Activated CD8-positive, alpha-beta memory T cell treated with anti-CD3 and anti-CD28 coated beads, Interleukin-2, amount 50 U/mL, for 24 hours (primary cell): Measurements from ENCODE around the gene VEZF1.

Source experiments
- DNase-seq: peaks from one replicate; pipeline ENCODE4 v3.0.0-alpha.2; 2020; ENCODE audit errors: extremely low read depth

VEZF1 gene

DNA sequence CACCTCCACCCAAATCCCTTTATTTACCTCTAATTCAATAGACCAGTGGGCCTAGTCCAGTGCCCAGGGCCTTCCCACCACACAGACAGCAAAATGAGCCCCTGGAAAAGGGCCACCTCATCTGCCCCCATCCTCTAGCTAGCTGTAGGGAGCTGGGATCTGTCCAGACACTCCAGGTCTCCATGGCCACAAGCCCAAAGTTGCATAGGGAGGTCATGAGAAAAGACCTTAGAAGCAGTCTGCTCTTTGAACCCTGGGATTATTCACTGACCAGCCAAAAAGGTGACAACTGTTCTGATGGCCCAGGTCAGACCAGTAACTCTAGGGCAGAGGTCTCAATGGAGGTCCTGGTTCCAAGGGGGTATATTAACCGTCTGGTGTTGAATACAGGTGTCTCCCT, 34.8 kb downstream of the VEZF1 start:
- DNase-seq, result no peak

DNA sequence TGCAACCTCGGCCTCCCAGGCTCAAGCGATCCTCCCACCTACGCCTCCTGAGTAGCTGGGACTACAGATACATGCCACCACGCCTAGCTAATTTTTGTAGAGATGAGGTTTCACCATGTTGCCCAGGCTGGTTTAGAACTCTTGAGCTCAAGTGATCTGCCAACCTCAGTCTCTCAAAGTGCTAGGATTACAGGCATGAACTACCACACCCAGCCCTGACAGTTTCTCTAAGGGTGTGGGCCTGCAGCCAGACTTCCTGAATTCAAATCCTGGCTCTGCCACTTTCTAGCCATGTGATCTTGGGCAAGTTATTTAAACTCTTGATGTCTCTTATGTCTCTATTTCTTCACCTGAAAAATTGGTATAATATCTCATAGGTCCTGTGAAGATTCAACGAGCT, 38.4 kb downstream of the VEZF1 start:
- DNase-seq, result no peak

DNA sequence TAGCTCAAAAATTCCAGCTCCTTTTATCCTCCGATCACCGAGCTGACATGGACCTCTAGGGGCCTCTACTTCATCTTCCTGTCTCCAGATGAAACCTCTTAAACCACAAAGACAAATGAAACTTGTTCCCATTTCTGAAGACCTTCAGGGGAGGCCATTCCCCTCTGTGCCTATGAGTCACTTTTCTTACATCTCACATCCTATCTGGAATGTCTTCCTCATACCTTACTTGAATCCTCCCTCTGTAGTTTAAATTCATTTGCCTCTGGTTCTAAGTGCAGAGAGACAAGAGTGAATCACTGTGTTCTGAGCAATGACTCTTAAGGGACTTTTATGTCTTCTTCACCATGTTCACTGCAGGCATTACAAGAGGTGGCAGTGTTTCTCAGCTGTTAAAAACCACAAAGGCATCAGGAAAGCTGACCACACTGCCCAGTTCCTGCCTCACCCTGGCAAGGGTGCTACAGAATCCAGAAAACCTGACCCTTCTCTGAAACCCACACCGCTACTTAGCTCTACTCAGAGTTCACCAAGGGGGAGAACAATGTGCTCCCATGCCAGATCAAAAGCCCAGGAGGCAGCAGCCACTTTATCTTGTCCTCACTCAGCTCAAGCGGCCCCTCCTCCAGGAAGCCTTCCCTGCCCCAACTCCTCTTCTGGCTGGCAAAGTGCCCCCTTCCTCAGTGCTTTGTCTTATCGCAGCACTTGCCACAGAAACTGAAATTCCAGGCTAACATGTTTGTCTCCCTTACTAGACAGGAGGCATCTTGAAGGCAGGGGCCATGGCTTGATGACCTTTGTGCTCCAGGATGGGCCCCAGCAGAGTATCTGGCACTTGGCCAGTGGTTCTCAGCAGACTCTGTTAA, 39.3 kb downstream of the VEZF1 start:
- DNase-seq, result no peak

DNA sequence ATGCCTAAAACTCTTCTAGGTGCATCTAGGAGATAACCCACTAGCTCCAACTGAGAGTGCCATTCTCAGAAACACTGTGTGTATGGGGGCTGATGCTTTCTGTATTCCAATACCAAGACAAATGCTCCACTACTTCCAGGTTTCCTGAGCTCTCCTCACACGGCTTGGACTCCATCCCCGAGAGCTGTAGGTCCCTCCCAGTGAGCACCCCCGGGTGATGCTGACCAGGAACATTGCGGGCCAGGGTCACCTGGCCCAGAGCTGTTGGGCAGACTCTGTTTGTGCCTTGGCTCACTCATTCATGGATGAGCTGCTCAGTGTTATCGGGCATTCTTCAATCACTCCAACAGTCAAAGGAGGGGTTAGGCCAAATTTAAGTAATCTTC, 39.9 kb downstream of the VEZF1 start:
- no peak for DNase-seq

DNA sequence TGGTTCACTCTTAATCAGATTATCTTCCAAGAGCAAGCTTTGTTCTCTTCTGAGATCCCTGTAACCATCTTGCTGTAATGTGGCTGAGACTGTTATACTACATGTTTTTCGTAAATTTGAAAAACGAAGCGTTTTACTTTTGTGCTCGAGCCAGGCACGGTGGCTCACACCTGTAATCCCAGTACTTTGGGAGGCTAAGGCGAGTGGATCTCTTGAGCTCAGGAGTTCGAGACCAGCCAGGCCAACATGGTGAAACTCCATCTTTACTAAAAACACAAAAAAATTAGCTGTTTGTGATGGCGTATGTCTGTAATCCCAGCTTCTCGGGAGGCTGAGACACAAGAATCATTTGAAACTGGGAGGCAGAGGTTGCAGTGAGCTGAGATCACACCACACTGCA, 40.7 kb downstream of the VEZF1 start:
- DNase-seq, result no peak

DNA sequence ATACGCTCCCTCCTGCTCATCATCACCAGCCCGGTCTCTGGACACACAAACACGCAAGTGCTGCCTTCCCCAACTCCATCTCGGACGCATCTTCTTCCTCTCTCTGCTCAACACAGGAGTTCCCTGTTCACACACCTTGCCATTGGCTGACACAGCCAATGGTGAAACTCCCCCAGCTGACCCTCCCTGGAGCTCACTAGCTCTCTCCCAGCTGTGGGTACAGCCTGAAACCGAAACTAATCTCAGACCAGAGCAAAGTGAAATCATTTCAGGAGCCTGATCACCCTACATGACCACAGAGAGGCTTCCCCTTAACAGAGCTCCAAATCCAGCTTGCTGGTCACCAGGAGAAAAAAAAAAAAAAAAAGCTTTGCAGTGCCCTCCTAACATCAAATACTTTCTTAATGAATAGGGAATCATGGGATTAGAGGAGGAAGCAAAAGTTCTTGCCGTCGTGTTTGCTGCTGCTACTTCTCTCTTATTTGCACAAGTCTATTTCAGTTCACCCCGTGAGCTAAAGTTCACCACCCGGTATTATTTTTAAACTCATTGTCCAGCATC, 41.2 kb downstream of the VEZF1 start:
- DNase-seq, result no peak

DNA sequence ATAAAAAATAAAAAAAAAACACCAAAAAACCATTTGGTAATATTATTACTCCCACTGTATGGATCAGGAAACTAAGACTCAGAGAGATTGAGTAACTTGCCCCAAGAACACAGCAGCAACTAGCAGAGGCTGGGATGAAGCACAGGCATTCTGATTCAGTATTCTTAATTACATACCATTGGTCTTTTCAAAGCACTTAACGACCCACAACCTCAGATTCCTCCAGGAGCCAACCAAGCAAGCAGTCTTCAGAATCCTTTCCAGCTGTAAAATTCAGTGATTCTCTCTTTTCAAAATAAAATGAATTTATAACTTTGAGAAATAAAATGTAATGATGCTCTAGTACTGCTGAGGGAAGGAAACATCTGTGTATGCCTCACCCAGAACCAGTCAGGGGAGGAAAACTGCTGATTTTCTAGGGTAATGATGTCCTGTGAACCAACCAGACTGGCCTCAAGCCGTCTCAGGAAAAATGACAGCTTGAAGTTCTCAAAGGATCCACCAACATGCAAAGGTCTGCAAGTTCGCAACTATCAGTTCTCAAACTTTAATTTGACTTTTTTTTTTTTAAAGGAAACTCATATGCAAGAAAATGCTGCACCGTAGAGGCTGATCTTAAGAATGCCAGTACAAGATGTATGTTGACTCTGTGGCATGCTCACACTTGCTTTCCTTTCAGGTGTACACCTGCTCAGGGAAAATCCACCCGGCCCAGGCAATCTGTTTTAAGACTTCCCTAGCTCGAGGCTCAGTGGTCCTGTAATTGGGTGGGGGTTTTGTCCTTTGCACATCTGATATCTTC, 41.9 kb downstream of the VEZF1 start:
- DNase-seq, result no peak

DNA sequence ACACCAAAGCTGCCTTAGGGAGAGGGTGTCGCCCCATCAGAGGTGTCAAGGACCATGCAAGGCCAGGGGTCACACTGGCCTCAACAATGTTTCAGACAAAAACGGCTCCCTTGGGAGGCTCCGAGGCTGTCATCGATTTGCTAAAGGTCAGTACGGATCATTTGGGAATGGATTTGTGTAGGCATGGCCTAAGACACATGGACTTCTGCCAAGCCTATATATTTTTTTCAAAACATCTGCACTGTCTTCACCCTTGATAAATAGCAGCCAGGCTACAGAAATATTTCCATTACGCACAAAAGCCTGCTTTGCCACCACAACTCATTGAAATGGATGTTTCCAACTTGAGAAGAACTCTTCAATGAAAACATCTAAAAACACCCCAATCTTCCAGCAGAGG, 43.1 kb downstream of the VEZF1 start:
- no peak for DNase-seq

DNA sequence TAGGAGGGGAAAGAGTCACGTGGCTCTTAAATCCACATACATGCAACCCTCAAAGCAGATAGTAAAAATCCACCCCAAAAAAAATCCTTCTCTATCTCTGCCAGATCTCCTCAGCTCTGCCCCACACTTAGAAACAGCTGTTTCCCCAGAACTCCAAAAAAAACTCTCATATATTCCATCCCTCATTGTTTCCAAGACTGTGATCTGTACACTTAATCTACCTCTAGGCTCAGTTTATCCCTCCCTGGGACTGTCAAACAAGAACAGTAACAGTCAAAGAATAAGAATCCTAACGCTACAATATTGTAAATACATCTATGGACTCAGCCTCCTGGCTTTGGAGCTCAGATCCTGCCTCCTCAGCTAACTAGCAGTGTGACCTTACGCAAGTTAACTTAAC, 44.4 kb downstream of the VEZF1 start:
- no peak for DNase-seq

DNA sequence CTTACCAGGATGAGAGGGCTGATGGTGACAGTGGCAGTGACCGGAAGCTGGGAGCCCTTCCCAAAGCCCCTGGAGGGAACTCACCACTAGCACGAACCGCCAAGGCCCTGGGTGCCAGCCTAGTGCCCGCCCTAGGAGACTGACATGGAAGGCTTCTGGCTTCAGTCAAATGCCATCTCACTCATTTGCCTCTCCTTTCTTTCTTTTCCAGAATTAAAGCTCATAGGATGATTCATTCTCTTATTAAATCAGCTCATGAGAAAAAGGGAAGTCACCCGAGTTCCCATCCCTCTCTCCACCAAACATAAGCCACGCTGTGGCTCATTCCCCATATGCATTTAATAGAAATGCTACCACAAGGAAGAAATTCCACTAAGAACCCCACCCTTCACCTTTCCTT, 44.9 kb downstream of the VEZF1 start:
- no peak for DNase-seq

DNA sequence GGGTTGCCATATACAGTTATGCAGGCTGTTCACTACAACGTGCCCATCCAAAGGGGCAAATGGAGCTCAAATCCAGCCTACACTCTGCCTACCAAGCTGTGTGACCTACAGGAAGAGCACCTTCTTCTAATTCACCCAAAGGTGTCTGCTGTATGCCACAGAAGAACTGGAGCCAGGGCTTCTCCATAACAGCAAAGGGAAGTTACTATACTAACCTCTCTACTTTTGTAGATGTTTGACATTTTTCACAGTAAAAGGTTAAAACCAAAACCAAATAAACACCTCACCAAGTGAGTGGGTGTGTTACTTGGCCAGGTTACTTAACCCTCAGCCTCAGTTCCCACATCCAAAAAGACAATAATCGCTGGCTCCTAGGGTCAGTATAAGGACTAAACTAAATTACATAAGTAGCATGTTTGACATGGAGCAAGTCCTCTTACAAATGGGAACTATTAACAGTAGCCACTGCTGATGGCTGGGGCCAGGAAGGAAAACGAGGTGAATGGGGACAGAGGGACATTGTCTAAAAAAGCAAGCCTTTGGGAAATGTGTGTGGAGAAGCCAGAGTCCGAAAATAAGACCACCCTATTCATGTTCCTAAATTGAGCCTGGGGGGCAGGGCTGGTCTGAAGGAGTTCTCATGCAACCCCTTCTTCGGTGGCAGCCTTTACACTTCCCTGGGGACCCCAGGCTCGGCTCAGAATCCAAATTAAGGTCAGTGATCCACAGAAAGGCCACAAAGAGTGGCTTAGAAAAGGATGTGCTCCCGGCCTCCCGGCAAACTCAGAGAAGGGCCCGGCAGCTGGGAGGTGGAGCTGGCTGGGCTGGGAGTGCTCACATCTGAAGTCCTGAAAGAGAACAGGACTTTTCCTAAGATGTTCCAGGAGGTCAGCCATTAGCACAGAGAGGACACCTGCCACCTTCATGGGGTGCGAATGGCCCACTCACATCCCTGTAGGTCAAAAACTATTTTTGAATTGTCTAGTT, 46.4 kb downstream of the VEZF1 start:
- DNase-seq, result no peak

DNA sequence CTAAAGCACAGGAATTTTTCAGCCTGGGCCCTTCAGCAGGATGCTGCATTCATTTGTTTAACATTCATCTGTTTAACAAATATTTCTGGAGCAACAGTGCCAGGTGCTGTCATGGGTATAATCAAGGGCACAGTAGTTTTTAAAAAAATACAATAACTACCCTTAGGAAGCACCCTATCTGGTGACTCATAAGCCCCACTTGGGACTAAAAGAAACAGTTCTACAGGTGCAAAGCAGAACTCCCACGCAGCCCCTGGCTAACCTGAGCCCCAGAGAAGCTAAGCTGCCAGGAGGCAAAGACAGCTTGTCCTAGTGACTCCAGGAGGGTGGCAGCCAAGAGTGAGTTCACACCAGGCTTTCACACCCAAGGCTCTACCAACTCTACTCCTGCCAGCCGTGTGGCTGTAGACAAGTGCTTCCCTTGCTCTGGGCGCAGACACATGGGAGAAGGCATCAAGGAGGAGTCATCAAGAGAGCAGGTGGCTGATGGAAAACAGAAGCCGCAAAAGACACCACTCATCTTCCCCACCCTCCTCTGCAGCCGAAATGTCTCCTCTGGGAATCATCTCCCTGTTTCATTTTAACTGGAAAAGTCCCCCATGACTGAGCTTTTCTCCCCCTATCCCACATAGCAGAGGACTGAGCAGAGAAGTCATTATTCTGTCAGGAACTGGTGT, 47.3 kb downstream of the VEZF1 start:
- no peak for DNase-seq

DNA sequence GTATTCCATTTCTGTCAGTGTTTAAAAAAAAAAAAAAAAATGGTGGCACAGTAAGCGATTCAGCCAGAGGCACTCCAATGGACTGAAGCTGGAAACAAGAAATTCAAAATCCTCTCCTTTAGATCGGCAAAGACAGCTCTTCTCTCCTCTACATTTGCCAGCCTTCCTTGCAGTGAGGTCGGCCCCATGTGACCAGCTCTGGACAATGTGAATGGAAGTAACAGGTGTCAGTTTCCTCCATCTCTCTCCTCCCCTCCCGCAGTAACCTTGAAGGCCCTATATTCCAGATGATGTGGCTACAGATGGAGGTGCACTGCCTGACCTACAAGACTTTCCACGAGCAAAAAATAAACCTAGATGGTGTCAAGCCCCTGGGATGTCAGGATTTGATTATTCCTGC, 47.8 kb downstream of the VEZF1 start:
- no peak for DNase-seq

DNA sequence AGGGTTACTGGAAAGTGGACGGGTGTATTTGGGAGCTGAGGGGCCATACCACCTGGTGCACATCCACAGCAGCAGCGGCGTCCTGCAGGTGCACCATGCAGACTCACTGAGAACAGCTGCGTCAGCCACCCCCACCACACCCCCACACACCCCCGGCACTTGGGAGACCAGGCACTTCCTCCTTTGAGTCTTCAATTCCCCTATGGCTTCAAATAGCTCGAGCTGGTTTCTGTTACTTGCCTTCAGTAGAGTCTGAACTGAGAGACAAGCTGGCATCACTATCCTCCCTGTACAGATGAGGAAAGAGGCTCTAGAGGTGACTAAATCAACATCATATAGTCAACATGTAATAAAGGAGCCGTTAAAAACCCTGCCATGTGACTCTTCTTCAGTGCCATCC, 48.3 kb downstream of the VEZF1 start:
- no peak for DNase-seq

DNA sequence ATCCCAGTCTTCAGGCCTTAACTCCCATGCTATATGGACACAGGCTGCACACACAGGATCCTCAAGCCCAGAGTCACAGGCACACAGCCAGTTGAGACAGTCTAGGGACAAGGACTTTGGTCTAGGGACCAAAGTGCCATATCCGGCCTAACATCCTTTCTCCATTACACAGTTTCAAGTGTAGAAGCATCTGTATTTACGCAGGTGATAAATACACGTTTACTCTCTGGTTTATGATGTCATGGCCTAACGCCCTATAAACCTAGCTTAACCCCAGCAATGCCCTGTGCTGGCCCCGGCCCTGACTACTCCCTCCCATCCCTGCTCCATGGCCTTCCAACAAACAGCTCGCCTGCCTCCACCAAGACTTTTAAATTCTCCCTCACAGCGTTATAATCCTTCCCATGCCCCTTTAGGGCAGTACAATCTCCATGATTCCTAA, 50.0 kb downstream of the VEZF1 start:
- no peak for DNase-seq

DNA sequence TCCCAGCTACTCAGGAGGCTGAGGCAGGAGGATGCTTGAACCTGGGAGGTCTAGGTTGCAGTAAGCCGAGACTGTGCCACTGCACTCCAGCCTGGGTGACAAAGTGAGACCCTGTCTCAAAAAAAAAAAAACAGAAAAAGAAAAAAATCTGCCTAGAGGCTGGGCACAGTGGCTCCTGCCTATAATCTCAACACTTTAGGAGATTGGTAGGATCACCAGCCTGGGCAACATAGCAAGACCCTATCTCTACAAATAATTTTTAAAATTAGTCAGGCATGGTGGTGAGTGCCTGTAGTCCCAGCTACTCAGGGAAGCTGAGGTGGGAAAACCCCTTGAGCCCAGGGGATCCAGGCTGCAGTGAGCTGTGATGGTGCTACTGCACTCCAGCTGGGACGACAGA, 50.6 kb downstream of the VEZF1 start:
- no peak for DNase-seq

DNA sequence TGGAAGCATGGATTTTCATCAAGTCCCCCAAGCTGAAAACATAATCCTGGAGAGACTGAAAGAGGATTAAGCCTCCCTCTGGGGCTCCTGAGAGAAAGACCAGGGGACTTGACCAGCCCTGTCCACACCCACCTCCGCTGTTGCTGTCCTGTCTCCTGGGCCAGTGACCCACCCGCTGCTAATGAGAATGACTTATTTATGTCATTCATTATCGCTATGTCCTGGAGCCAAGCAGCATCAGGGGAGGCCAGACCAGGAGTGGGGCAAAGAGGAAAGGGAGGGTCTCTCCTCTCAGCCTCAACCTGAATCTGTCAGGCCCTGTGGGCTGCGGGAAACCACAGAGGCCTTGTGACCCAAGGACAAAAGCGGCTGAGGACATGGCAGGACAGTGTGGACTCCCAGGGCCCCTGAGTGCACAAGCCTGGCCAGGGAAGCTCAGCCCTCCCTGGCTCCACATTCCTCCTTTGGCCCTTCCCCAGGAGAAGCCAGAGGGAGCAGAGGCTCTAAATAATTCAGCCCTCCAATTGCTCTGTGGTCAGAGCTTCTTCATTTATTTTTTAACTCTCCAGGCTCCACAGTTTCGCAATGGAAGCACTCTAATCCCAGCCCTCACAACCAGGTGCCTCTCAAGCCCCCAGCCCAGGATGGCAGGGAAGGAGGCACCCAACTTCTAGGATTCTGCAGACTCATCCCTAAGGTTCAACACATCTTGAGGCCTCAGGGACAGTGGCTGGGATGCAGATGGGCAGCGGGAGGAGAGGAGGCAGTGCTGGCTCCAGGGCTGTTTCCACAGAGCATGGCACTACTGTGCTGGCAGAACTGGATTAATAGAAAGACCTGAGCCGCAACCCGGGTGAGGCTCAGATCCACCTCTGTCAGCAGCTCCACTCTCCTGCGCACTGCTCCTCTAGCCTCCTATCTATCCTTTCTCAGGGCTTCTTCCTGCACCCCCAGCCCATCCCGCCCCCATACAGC, 51.9 kb downstream of the VEZF1 start:
- DNase-seq, result no peak

DNA sequence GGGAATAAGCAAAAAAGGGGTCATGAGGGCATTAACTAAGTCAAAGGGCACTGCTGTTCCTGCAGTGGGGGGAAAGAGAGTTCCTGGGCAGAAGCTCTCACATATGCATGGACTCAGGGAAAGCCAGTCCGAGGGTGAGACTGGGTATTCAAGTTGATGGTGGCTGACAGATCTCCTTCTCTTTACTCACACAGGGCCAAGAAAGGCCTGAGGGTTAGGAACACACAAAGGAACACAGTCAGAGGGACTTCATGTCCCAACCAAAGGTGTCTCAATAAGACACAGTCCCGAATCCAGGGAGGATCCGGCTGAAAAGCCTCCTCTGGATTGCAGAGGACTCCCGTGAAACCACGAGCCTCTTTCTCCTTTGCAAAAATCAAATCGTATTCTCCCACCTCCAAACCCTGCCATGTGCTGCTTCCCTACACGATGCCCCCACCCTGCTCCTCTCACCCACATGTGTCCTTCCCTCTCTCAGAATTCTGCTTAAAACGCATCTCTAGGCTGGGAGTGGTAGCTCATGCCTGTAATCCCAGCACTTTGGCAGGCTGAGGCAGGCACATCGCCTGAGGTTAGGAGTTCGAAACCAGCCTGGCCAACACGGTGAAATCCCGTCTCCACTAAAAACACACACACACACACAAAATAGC, 56.4 kb downstream of the VEZF1 start:
- DNase-seq, result no peak

DNA sequence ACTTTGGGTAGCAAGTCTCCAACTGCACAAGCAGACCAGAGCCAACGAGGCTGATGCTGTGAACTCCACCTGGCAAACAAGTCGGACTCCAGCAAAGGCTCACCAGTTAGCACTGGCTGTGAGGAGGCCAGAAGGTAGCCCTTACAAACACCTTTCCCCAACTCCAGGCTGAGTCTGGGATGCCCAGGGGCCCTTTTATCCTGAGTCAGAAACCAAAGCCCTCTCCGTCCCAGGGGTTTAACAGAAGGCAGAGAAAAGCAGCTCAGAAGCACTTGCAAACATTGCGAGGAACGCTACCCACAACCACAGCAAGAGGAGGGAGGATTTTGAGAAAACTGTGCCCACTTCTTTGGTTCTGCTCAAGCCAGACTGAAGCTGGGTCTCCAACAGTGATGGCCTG, 57.8 kb downstream of the VEZF1 start:
- no peak for DNase-seq
